GM19023 (cell line): ENCODE measurements around the gene EFEMP1.

Source experiments
- ATAC-seq: cut with Tn5 transposase; IDR thresholded peaks from one replicate; pipeline ENCODE4 v1.9.1; 2021; ENCODE audit warnings: mild to moderate bottlenecking, moderate library complexity; ENCODE audit not compliant: unreplicated experiment

EFEMP1 gene

DNA sequence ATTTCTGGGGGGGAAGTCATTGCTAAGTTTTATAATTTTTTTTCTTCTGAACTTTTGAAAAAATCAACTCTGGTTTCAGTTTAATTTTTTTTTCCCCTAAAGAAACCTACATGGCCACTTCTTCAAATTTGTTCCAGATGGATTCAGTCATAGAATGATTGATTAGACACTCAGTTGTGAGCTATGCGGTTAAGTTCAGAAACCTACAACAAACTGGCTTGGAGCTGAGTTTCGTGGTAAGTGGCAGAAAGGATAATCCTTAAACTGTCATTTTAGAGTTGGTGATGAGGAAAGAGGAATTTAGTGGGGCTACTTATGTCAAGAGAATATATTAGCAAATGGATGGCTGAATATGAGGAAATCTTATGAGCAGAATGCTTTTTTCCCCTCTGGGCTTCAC, 23.7 kb downstream of the EFEMP1 start:
- no peak for ATAC-seq

DNA sequence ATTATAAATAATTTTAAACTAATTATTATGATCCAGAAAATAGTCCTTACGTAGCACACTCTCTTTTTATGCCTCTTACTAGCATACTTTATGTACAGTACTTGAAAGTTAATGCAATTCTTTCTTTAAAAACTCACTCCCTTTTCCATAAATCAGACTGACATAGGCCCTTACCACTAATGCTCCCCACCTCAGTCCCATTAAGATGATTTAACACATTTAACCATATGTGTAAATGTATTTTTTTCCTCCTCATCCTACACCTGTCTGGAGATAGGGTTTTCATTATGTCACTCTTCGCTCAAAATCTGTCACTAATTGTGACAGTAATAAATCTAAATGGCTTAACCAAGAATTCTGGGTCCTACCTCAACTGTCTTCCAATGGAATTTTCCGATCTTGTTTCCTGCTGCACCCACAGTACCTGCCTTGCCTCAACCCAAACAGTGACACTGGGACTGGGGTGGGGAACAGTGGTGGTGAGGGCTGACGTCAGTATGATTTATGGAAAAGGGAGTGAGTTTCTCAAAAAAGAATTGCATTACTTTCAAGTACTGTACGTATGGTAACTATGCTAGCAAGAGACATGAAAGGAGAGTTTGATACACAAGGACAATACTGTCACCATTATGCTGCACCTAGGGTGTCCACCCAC, 25.1 kb downstream of the EFEMP1 start:
- ATAC-seq: no peak

DNA sequence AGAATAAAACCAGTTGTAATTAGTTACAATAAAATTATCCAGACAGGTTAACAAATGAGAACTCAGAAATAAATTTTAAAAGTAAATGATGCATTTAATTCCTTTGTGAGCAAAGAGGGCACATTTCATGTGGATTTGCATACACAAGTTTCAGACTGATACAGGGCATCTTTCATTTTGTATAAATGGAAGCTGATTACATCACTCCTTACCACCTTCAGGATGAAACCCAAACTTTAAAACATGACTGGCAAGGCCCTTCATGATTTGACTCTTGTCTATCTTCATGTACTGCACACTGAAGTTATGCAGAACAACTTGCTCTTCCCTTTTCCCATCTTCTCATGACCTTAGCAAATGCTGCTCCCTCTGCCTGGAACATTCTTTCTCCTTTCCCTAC, 26.9 kb downstream of the EFEMP1 start:
- ATAC-seq: no peak

DNA sequence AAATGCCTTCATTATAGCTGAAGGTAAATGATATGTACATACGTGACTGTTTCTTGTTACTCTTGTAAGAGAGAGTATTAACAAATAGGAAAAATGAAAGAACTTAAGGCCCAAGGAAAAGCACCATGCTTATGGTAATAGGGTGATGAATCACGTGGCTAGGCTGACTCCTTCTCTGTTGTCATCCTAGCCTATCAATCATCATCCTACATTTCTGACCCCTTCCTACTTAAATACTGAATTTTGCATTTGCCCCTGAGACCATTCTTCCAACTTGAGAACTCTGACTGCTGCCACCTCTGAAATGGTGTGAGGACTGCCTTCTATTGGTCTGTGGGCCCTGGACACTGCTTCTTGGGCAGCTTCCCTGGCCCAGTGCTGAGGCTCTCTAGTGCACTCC, 28.9 kb downstream of the EFEMP1 start:
- no peak for ATAC-seq

DNA sequence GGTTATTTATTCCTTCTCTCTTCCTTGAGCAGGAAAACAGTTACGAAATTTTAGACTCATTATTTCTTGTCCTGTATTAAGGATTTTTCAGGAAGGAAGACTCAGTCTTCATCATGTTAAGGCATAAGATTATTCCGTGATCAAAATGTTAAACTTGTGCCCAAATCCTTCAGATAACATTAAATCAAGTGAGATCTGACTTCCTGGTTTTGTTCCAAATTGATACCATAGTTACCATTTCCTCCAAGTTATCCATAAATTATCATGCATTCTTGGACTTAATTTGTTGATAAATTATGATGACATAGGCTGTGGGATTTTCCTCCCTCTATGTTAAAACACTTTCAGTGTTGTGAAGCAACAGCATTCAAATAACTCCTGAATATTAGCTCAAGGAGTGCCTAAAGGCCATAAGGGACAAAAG, 31.9 kb downstream of the EFEMP1 start:
- no peak for ATAC-seq

DNA sequence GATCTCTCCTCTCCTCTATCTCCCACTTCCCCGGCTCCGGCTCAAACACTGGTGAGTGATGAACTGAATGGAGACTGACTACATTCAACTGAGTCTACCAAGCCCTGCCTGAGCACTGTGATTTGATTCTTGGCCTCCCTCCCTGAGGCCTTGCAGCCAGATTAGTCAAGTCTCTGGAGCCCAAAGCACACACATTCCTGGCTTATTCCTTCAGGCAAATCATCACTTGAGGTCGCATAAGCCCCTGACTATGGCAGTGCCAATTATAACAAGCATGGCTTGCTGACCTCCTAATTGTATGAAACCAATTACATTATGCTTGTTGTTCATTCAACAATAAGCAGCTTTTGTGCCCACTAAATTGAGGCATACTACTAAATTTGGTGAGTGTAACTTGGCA, 34.6 kb downstream of the EFEMP1 start:
- ATAC-seq: no peak

DNA sequence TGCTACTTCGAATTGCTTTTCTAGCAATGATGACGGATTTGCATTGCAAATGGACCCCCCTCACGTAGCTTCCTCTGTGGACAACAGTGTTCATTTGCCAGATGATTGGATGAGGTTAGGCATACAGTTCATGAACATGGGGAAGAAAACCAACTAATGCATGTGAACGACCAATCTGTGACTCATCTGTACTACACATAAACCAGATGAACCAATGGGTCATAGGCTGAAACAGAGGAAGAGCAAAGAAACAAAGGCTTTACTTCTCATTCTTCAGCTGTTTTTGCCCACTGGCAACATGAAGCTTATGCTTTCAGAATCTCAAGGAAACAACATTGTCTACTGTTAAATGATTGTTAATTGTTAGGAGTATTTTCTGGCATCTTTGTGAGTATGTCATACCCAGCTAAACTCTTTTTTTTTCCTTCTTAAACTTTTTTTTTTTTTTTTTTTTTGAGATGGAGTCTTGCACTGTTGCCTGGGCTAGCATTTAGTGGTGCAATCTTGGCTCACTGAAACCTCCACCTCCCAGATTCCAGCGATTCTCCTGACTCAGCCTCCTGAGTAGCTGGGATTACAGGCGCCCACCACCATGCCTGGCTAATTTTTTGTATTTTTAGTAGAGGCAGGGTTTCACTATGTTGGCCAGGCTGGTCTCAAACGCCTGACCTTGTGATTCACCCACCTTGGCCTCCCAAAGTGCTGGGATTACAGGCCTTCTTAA, 35.5 kb downstream of the EFEMP1 start:
- no peak for ATAC-seq

DNA sequence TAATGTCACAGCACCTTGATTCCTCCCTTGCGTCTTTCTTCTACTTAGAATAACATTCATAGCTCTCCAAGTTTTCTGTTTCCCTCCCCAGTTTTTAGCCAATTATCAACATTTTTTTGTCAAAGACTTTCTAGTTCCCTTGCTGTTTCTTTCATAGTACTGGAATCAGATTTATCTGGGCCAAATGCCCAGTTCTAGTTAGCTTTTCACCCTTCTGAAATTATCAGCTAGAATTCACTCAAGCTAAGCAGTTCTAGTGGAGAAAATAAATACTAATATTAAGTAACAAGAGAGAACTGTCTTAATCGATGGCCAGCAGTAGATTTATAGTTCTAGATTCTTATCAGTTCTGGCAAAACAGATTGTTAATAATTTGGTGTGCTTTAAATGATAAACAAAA, 36.2 kb downstream of the EFEMP1 start:
- ATAC-seq: no peak

DNA sequence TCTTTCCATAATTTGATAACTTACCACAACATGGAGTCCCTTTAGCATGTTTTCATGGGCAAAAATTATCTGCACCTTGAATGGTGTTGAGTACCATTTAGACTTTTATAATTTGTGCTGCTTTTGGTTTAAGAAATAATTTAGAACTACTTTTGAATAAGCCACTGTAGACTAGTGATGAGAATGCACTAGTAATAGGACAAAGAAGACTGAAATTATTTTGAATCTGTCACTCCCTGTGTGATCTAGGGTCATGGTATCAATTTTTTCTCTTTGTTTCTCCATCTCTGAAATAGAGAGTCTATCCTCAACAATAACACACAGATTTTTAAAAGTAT, 37.7 kb downstream of the EFEMP1 start:
- ATAC-seq: no peak

DNA sequence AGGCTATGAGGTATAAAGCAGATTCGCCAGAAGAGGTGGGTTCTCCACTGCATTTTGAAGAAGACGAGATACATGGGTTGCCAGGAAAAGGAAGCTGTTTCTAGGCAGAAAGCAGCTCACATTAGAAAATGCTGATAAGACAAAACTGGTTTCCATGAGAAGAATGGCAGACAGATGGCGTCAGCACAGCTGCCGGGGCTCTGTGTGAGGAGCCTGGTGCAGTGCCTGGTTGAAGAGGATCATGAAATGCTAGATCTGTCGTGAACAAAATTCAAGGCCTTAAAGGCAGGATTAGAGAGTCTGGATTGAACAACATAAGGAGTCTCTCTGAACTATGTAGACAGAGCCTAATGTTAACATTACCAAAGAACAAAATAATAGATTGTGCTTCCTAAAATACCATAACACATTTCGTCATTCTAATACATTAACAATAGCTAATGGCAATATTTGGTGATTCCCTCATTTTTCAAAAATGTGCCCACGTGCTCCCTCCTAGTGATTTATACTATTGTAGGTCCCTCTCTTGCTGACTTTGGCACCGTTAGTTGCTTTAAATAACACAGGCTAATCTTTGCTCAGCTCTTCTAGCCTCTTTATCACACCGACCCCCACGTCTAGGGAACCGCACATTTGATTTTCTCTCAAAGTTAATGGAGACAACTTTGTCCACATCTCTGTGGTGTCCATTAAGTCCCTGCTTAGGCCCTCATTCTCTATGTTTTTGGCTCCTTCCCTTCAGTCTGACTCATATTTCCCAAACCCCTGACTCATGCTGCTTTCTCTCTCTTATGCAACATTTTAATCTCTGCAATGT, 38.2 kb downstream of the EFEMP1 start:
- no peak for ATAC-seq

DNA sequence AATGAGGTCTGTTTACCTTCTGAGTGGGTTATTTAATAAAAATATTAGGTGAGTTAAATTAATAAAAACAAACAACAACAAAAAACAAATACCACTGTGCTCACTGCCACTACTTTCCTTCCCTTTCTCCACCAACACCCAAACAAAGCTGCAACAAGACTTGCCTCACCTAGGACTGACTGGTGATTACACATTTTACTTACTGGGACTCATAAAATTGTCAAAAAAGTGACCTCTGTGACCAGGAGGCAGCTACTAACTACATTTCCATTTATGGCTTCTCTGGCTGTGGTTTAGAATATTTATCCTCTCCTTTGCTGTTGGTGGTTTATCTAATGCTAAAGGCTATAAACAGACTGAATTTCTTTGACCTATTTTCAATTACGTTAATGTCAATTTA, 39.8 kb downstream of the EFEMP1 start:
- ATAC-seq: no peak

DNA sequence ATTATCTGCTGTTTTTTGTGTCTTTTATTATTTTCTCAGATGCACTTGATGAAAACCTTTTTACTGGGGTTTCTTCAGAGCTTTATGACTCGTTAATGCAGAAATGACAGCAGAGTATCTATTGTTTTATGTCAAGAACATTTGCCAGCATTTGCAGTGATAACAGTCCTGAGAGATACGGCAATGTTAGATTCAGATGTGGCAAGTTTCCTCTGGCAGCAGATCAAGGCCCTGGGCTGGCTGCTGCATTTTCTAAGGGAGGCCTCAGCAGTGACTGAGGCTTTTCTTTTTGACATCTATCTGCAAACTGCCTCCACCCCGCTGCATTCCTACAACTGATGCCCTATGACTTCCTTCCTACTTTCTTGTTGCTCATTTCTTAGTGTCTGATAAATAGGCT, 40.2 kb downstream of the EFEMP1 start:
- no peak for ATAC-seq

DNA sequence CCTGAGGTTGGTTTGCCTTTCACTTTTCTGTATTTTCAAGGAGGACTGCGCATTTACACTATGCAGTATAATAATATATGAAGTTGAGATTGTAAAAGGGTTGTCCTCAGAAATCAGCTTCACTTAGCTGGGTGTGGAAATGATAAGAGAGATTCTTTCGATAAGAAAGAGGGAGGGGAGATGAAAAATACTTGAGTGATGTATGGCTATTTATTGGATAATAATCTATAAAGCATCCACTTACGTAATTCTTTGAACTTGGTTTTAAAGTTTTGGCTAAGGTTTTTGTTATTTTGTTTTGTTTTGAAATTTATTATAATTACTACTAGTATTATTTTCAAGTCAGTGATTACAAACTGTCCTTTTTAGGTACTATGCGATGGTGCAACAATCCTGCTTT, 40.6 kb downstream of the EFEMP1 start:
- no peak for ATAC-seq

DNA sequence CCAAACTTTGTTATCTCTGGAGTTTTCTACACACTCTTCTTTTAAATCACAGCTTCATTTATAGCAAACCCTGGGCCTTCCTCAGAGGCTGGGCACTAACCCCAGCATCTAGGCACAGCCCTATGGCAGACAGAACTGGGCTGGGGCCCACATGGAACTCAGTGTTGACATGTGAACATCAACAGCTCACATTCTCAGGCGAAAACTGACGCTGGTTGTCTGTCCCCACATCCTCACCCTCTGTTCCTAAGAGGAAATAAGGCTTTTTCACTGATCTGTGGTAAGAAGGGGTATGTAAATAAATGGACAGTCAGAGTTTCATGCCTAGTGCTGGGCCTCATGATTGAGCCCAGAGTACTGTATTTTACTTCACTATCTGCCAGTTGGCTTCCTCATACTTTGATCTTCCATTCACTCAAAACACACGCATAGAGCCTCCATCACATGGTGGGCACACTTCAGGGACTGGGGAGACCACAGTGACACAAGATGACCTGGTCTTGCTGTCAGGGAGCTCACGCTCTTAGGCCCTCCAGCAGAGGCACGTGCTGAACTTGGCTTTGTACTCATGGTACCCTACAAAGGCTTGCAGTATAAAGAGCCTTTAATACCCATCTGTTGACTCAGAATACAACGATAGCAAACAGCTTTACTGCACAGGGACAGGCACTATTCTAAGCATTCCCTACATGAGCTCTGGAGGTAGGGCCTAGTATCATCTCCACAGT, 43.0 kb downstream of the EFEMP1 start:
- no peak for ATAC-seq

DNA sequence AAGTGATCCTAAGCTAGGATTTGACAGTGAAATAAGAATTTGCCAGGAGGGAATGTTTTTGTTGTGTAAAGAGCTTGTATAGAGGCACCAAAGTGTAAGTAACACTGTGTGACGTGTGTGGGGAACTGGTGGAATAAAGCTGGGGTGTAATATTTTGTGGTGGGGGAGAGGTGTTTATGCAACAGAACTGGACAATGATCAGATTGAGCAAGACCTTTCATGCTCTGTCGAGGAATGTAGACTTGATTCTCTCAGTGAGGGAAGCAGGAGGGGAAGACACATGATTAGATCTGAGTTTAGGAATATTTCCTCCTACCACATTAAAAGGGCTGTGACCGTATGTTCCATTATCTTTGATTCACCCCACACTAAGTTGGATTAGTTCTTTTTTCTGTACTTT, 43.6 kb downstream of the EFEMP1 start:
- no peak for ATAC-seq

DNA sequence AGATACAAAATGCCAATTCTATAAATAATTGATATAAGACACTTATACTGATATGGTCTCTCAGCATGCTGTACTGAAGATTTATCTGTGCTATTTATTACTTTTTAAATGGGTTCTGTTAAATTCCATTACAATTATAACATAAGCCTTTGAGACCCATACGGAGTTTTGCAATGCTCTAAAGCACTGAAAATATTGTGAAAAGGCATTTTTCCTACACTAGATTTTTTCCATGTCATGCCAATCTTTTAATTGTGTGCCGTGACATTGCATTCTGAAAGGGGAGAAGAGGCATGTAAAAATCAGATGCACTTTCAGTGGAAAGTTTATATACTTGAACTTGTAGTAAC, 46.5 kb downstream of the EFEMP1 start:
- no peak for ATAC-seq

DNA sequence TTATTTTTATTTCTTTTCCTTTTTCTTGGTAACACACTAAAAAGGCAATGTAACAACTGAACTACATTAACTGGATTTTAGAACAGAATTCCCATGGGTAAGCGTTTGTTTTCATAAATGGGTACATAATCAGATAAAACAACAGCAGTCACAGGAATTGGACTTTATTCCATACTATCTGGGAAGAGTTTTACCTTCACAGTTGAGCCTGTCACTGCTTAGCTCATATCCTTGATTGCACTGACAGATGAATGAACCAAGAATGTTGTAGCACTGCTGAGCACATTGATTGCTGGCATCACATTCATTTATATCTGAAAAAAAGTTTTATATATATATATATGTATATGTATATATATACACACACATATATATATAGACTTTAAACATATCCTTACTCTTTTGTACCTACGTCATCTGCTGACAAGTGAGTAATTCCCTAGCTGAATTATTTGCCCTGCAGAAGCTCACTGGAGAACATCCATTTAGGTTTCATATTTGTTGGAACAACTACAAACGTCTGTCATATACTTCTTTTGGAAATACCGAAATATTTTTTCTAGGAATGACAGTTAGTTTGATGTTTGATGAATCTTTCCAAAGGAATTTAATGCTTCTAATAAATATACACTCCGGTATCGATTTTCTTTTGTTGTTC, 47.0 kb downstream of the EFEMP1 start:
- ATAC-seq: no peak

DNA sequence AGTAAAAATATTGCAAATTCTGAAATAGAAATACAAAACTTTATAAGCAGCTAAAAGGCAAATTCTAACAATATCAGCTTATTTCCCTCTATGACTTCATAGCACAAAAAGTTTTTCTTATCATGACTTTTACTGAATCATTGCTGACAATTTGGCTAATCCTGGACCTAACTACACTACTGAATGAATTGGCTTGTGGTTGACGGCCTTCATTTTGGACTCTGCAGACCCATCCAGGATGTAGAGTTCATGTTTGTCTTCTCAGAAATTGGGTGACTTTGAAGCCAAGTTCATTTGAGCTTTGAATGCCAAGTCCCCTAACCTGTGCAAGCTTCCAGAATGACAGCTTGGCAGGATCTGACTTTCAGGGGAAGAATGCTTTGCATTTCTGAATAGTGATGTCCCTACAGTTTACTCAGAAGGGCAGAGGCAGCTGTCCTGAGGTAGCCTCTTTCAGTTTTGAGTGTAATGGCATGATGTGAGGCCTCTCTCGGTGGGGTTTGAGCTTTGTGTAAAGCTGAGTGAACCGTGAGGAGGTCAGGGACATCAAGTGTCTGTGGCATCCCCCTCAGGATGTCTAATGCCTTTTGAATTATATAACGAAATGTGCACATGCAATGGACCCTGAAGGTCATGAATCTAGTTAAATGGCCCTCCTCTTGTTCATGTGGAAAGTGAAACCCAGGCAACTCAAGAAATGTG, 48.0 kb downstream of the EFEMP1 start:
- ATAC-seq: peak; percentile 57

DNA sequence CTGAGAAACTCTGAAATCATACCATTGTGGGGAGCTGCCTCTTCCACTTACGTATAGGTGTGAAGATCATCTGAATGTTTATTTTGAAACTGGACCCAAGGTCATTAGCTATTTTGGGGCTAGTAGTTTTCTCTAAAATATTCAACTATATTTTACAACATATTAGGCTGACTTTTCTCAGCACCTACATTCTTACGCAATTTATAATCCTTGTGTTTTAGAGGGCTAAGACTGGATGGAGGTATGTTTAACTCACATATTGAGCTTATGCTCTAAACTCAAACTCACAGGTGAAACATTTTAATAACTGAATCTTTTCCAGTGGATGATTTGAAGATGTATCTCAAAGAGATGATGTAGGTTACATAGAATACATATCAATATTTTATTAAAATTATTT, 49.2 kb downstream of the EFEMP1 start:
- ATAC-seq: no peak

DNA sequence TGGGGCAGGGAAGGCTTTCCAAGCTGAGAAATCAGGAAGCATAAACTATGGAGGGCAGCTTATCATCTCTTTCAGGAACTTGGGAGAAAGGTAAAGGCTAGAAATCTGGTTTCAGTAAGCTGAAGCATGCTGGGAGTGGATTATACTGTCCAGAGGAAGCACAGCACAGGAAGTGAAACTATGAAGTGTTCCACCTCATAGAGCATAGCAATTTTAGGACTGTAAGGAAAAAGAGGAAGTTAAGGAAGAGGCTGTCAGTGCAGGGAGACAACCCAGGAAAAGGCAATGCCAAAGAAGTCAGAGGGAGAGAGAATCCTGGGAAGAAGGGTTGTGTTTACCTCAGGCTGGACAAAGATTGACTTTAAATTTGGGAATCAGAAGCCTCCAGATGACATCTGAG, 51.9 kb downstream of the EFEMP1 start:
- ATAC-seq: no peak
